HepG2 (cell line): Measurements from ENCODE around the gene RGS19. TPM values are rescaled to one million over a fixed set of nuclear protein-coding genes. Genes with fewer than 3 reads are reported as not detected.

Experiments
- FOSL2 ChIP-seq: sonication (generic); formaldehyde crosslinking; IDR thresholded peaks from 2 replicates; pipeline ENCODE4 v1.4.0; 2020; ENCODE audit warnings: missing genetic modification reagents
- FOXK1 ChIP-seq: sonication (generic); formaldehyde crosslinking; IDR thresholded peaks from 2 replicates; pipeline ENCODE4 v1.4.0; 2020; ENCODE audit warnings: low read depth, missing genetic modification reagents, borderline replicate concordance
- JDP2 ChIP-seq: sonication (generic); formaldehyde crosslinking; IDR thresholded peaks from 2 replicates; pipeline ENCODE4 v1.8.1; 2022; ENCODE audit warnings: missing genetic modification reagents, borderline replicate concordance
- KDM5B ChIP-seq: sonication (generic); formaldehyde crosslinking; IDR thresholded peaks from 2 replicates; pipeline ENCODE4 v1.4.0; 2020; ENCODE audit warnings: missing genetic modification reagents, mild to moderate bottlenecking, borderline replicate concordance
- KLF11 ChIP-seq: IDR thresholded peaks from 2 replicates; pipeline ENCODE4 v1.6.1; 2016; ENCODE audit warnings: missing compliant biosample characterization
- SALL1 ChIP-seq: sonication (generic); formaldehyde crosslinking; IDR thresholded peaks from 2 replicates; pipeline ENCODE4 v1.8.0; 2022; ENCODE audit warnings: mild to moderate bottlenecking, missing genetic modification reagents
- TAF15 ChIP-seq: fragments of 200-400 bp; formaldehyde crosslinking; IDR thresholded peaks from one replicate; pipeline ENCODE4 v1.6.1; 2018; ENCODE audit warnings: mild to moderate bottlenecking, low read depth, low read length; ENCODE audit not compliant: poor library complexity, severe bottlenecking
- TEAD2 ChIP-seq: sonication (generic); formaldehyde crosslinking; IDR thresholded peaks from 2 replicates; pipeline ENCODE4 v1.9.0; 2021; ENCODE audit warnings: missing genetic modification reagents
- TOPORS ChIP-seq: sonication (generic); formaldehyde crosslinking; IDR thresholded peaks from 2 replicates; pipeline ENCODE4 v1.8.0; 2023; ENCODE audit warnings: mild to moderate bottlenecking, missing genetic modification reagents
- ZBTB1 ChIP-seq: sonication (generic); formaldehyde crosslinking; IDR thresholded peaks from 2 replicates; pipeline ENCODE4 v1.4.0; 2020; ENCODE audit warnings: missing genetic modification reagents, borderline replicate concordance
- ZNF337 ChIP-seq: sonication (generic); formaldehyde crosslinking; IDR thresholded peaks from 2 replicates; pipeline ENCODE4 v1.5.1; 2020; ENCODE audit warnings: missing genetic modification reagents, low read depth, mild to moderate bottlenecking, borderline replicate concordance
- ZNF629 ChIP-seq: sonication (generic); formaldehyde crosslinking; conservative IDR thresholded peaks from 2 replicates; pipeline ENCODE4 v1.5.0; 2020; ENCODE audit warnings: missing genetic modification reagents
- ZNF891 ChIP-seq: sonication (generic); formaldehyde crosslinking; IDR thresholded peaks from 2 replicates; pipeline ENCODE4 v1.5.0; 2020; ENCODE audit warnings: mild to moderate bottlenecking, missing genetic modification reagents
- polyA plus RNA-seq, 8 experiments: library from polyadenylated mRNA; depleted of rRNA in 3 of 8; stranded (reverse) in 7 of 8; unstranded in 1 of 8; fragments of >200 nt; fragmentation: Illumina TruSeq in 4 of 8; extraction: Trizol in 4 of 8; gene quantifications; 2 replicates each; pipeline versions ENCODE4 v1.2.1 to v1.2.3, GENCODE V29; 2011 to 2016; ENCODE audit warnings: low read depth in 4 of 8, missing spikeins in 1 of 8, mixed read lengths in 1 of 8; ENCODE audit not compliant: insufficient read depth in 1 of 8
- total RNA-seq, 5 experiments: library from RNA; depleted of rRNA; stranded (reverse); fragments of >200 nt; fragmentation: Illumina TruSeq; extraction: Trizol; gene quantifications; 2 replicates each; pipeline ENCODE4 v1.2.3, GENCODE V29; 2016; ENCODE audit warnings: low read depth in 1 of 5
- TF ChIP-seq, protein P1 (sequence below): sonication (generic); formaldehyde crosslinking; IDR thresholded peaks from 2 replicates; pipeline ENCODE4 v1.4.0; 2020; ENCODE audit warnings: missing genetic modification reagents
- TF ChIP-seq, protein P2 (sequence below): sonication (generic); formaldehyde crosslinking; IDR thresholded peaks from 2 replicates; pipeline ENCODE4 v1.8.1; 2023; ENCODE audit warnings: mild to moderate bottlenecking, missing genetic modification reagents, borderline replicate concordance
- TF ChIP-seq, protein P3 (sequence below): sonication (generic); formaldehyde crosslinking; IDR thresholded peaks from 2 replicates; pipeline ENCODE4 v1.5.1; 2020; ENCODE audit warnings: missing genetic modification reagents, mild to moderate bottlenecking, borderline replicate concordance
- TF ChIP-seq, protein P4 (sequence below): IDR thresholded peaks from 2 replicates; pipeline ENCODE4 v1.6.1; 2016; ENCODE audit warnings: low read depth, missing genetic modification reagents, missing compliant biosample characterization
- TF ChIP-seq, protein P5 (sequence below): sonication (generic); formaldehyde crosslinking; IDR thresholded peaks from 2 replicates; pipeline ENCODE4 v1.4.0; 2020; ENCODE audit warnings: low read depth, mild to moderate bottlenecking, missing genetic modification reagents

The RGS19 gene
- total and polyA plus RNA-seq, 2 of the 13 experiments (the other 11 are each of a cell fraction or from before 2014, with no cell fraction given): 10.7 to 11.9 TPM

DNA sequence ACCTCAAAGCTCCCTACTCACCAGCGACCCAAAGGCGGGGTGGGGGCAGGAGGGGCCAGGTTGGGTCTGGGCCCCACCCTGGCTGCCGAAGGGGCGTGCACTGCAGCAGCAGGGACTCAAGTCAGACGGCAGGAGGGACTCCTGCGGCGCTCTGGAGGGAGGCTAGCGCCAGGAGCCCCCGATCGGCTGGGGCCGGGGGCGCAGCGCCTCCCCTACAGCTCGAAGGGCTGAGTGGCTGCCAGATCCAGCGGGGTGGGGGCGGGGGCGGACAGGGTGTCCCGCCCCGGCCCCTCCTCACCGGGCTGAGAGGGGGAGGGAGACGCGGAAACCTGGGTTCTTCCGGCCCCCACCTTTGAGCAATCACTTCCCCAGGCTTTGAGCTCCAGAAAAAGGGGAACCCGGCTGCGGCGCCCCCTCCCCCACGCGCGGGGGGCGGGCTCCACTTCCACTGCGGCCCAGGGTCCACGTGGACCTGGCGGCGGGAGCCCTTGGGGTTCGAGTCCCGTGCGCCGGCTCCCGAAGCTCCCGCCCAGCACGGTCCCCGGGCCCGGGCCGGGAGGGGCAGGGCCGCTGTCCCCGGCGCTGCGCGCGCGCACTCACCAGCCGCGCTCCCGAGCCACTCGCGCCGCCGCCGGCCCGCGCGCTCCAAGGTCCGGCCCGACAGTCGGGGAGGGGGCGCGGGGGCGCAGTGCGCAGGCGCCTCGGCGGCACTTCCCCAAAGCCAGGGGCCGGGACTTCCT, at the start of gene RGS19 (continued):
- TF ChIP-seq, protein P1, sequence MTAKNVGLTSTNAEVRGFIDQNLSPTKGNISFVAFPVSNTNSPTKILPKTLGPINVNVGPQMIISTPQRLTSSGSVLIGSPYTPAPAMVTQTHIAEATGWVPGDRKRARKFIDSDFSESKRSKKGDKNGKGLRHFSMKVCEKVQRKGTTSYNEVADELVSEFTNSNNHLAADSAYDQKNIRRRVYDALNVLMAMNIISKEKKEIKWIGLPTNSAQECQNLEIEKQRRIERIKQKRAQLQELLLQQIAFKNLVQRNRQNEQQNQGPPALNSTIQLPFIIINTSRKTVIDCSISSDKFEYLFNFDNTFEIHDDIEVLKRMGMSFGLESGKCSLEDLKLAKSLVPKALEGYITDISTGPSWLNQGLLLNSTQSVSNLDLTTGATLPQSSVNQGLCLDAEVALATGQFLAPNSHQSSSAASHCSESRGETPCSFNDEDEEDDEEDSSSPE: peak; percentile 61; the same call in 1 of the 2 replicates
- TF ChIP-seq ZNF629 (CRISPR knock-in tag) (no peak), TOPORS (CRISPR knock-in tag) (no peak), ZNF891 (CRISPR knock-in tag) (peak; percentile 42; the same call in 1 of the 2 replicates), TAF15 (no peak), FOXK1 (CRISPR knock-in tag) (no peak), TEAD2 (CRISPR knock-in tag) (no peak), KLF11 (CRISPR knock-in tag) (no peak), SALL1 (CRISPR knock-in tag) (no peak; the same call in 1 of the 2 replicates), JDP2 (CRISPR knock-in tag) (no peak), FOSL2 (CRISPR knock-in tag) (0 out of 2 replicates have a peak, but pooled peaks have one; percentile 14), ZBTB1 (CRISPR knock-in tag) (no peak), ZNF337 (CRISPR knock-in tag) (no peak), KDM5B (no peak)
- TF ChIP-seq, protein P2, sequence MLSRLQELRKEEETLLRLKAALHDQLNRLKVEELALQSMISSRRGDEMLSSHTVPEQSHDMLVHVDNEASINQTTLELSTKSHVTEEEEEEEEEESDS (CRISPR knock-in tag): no peak
- TF ChIP-seq, protein P3, sequence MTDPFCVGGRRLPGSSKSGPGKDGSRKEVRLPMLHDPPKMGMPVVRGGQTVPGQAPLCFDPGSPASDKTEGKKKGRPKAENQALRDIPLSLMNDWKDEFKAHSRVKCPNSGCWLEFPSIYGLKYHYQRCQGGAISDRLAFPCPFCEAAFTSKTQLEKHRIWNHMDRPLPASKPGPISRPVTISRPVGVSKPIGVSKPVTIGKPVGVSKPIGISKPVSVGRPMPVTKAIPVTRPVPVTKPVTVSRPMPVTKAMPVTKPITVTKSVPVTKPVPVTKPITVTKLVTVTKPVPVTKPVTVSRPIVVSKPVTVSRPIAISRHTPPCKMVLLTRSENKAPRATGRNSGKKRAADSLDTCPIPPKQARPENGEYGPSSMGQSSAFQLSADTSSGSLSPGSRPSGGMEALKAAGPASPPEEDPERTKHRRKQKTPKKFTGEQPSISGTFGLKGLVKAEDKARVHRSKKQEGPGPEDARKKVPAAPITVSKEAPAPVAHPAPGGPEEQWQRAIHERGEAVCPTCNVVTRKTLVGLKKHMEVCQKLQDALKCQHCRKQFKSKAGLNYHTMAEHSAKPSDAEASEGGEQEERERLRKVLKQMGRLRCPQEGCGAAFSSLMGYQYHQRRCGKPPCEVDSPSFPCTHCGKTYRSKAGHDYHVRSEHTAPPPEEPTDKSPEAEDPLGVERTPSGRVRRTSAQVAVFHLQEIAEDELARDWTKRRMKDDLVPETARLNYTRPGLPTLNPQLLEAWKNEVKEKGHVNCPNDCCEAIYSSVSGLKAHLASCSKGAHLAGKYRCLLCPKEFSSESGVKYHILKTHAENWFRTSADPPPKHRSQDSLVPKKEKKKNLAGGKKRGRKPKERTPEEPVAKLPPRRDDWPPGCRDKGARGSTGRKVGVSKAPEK (CRISPR knock-in tag): no peak
- TF ChIP-seq, protein P4, sequence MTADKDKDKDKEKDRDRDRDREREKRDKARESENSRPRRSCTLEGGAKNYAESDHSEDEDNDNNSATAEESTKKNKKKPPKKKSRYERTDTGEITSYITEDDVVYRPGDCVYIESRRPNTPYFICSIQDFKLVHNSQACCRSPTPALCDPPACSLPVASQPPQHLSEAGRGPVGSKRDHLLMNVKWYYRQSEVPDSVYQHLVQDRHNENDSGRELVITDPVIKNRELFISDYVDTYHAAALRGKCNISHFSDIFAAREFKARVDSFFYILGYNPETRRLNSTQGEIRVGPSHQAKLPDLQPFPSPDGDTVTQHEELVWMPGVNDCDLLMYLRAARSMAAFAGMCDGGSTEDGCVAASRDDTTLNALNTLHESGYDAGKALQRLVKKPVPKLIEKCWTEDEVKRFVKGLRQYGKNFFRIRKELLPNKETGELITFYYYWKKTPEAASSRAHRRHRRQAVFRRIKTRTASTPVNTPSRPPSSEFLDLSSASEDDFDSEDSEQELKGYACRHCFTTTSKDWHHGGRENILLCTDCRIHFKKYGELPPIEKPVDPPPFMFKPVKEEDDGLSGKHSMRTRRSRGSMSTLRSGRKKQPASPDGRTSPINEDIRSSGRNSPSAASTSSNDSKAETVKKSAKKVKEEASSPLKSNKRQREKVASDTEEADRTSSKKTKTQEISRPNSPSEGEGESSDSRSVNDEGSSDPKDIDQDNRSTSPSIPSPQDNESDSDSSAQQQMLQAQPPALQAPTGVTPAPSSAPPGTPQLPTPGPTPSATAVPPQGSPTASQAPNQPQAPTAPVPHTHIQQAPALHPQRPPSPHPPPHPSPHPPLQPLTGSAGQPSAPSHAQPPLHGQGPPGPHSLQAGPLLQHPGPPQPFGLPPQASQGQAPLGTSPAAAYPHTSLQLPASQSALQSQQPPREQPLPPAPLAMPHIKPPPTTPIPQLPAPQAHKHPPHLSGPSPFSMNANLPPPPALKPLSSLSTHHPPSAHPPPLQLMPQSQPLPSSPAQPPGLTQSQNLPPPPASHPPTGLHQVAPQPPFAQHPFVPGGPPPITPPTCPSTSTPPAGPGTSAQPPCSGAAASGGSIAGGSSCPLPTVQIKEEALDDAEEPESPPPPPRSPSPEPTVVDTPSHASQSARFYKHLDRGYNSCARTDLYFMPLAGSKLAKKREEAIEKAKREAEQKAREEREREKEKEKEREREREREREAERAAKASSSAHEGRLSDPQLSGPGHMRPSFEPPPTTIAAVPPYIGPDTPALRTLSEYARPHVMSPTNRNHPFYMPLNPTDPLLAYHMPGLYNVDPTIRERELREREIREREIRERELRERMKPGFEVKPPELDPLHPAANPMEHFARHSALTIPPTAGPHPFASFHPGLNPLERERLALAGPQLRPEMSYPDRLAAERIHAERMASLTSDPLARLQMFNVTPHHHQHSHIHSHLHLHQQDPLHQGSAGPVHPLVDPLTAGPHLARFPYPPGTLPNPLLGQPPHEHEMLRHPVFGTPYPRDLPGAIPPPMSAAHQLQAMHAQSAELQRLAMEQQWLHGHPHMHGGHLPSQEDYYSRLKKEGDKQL (CRISPR knock-in tag): no peak
- TF ChIP-seq, protein P5, sequence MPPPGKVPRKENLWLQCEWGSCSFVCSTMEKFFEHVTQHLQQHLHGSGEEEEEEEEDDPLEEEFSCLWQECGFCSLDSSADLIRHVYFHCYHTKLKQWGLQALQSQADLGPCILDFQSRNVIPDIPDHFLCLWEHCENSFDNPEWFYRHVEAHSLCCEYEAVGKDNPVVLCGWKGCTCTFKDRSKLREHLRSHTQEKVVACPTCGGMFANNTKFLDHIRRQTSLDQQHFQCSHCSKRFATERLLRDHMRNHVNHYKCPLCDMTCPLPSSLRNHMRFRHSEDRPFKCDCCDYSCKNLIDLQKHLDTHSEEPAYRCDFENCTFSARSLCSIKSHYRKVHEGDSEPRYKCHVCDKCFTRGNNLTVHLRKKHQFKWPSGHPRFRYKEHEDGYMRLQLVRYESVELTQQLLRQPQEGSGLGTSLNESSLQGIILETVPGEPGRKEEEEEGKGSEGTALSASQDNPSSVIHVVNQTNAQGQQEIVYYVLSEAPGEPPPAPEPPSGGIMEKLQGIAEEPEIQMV (CRISPR knock-in tag): peak; percentile 45; the same call in 1 of the 2 replicates
